H1 (cell line): ENCODE measurements around the gene BNC1. TPM values are rescaled to one million over a fixed set of nuclear protein-coding genes. Genes with fewer than 3 reads are reported as not detected.

Experiments used
- CTCF ChIA-PET: fragments of 300-600 bp; sonication (Branson Sonifier 250); formaldehyde crosslinking; loops from one replicate; lab custom pipeline; 2021; ENCODE audit not compliant: partially characterized antibody; lab: Charles Lee
- POLR2A ChIA-PET: fragments of 300-600 bp; sonication (Branson Sonifier 250); formaldehyde crosslinking; loops from one replicate; lab custom pipeline; 2021; ENCODE audit warnings: inconsistent platforms; ENCODE audit not compliant: partially characterized antibody; lab: Charles Lee
- DNase-seq, 2 experiments: peaks; one replicate each; pipeline versions ENCODE4 v3.0.0 to v3.0.0-alpha.2; 2010 to 2022; ENCODE audit warnings: low spot score in 2 of 2, low read depth in 1 of 2, mixed read lengths in 1 of 2
- FAIRE-seq: peaks from 2 replicates; lab custom pipeline; 2011; peaks lifted over from hg19 to GRCh38; lab: Jason Lieb, UNC
- H2AFZ ChIP-seq: 2 replicates; pipeline ENCODE4 v1.8.1; 2012; ENCODE audit warnings: low read length, inconsistent platforms
- H2AK5ac ChIP-seq: 2 replicates; pipeline ENCODE4 v1.6.1; 2013; ENCODE audit warnings: low read depth, low read length
- H2BK120ac ChIP-seq: replicated peaks from 2 replicates; pipeline ENCODE3; 2013; ENCODE audit warnings: low read depth, low read length, inconsistent platforms
- H2BK12ac ChIP-seq: 2 replicates; pipeline ENCODE4 v1.6.1; 2013; ENCODE audit warnings: low read depth, low read length
- H2BK15ac ChIP-seq: 2 replicates; pipeline ENCODE4 v1.6.1; 2013; ENCODE audit warnings: low read length
- H2BK20ac ChIP-seq: 2 replicates; pipeline ENCODE4 v1.6.1; 2013; ENCODE audit warnings: low read length
- H2BK5ac ChIP-seq: 2 replicates; pipeline ENCODE4 v1.6.1; 2013; ENCODE audit warnings: low read depth, low read length
- H3K14ac ChIP-seq: 2 replicates; pipeline ENCODE4 v1.6.1; 2013; ENCODE audit warnings: inconsistent platforms; ENCODE audit not compliant: insufficient read length
- H3K18ac ChIP-seq: 2 replicates; pipeline ENCODE4 v1.6.1; 2013; ENCODE audit warnings: low read length; ENCODE audit errors: extremely low read depth
- H3K23ac ChIP-seq: 2 replicates; pipeline ENCODE4 v1.6.1; 2013; ENCODE audit warnings: inconsistent platforms; ENCODE audit not compliant: insufficient read length
- H3K23me2 ChIP-seq: 2 replicates; pipeline ENCODE4 v1.6.1; 2013; ENCODE audit warnings: low read depth, low read length
- H3K27ac ChIP-seq: 2 replicates; pipeline ENCODE4 v1.6.1; 2011; ENCODE audit warnings: low read depth, low read length, inconsistent platforms
- H3K27me3 ChIP-seq, 4 experiments: replicated peaks in 1 of 4; 1 replicate in 1 of 4; 2 replicates in 3 of 4; pipeline versions ENCODE4 v1.6.1 to v1.8.1; 2011 to 2013; ENCODE audit warnings: low read length in 3 of 4, mild to moderate bottlenecking in 3 of 4, inconsistent platforms in 2 of 4, mixed read lengths in 2 of 4, moderate library complexity in 1 of 4; ENCODE audit not compliant: control insufficient read depth in 3 of 4, insufficient read depth in 3 of 4; ENCODE audit errors: extremely low read depth in 1 of 4
- H3K36me3 ChIP-seq, 4 experiments: 2 replicates each; pipeline versions ENCODE4 v1.6.1 to v1.8.1; 2011 to 2013; ENCODE audit warnings: mild to moderate bottlenecking in 4 of 4, low read length in 3 of 4, moderate library complexity in 2 of 4, control low read depth in 1 of 4, inconsistent platforms in 1 of 4; ENCODE audit not compliant: insufficient read depth in 4 of 4, control insufficient read depth in 2 of 4
- H3K4ac ChIP-seq: replicated peaks from 2 replicates; pipeline ENCODE3; 2013; ENCODE audit warnings: low read length, low read depth, mixed read lengths, inconsistent platforms; ENCODE audit not compliant: insufficient read length
- H3K4me1 ChIP-seq, 4 experiments: replicated peaks in 1 of 4; 1 replicate in 1 of 4; 2 replicates in 3 of 4; pipeline versions ENCODE4 v1.6.1 to v1.8.1; 2011 to 2013; ENCODE audit warnings: low read length in 3 of 4, inconsistent platforms in 2 of 4, mixed read lengths in 1 of 4; ENCODE audit not compliant: insufficient read depth in 4 of 4, control insufficient read depth in 3 of 4
- H3K4me2 ChIP-seq, 2 experiments: 2 replicates each; pipeline versions ENCODE4 v1.6.1 to v1.8.1; 2011 to 2013; ENCODE audit warnings: low read depth in 2 of 2, low read length in 2 of 2, control low read depth in 1 of 2, inconsistent platforms in 1 of 2, mild to moderate bottlenecking in 1 of 2; ENCODE audit not compliant: insufficient read depth in 1 of 2
- H3K4me3 ChIP-seq, 4 experiments: fragments of 200-600, 300-600 bp in 1 of 4; sonication (generic), shearing (Covaris generic), sonication (Bioruptor Twin) in 1 of 4; 2 replicates each; pipeline versions ENCODE4 v1.5.1 to v1.8.1; 2011 to 2016; ENCODE audit warnings: low read length in 4 of 4, low read depth in 3 of 4, control low read depth in 2 of 4, inconsistent platforms in 2 of 4, mild to moderate bottlenecking in 2 of 4, mixed read lengths in 1 of 4, moderate library complexity in 1 of 4; ENCODE audit not compliant: insufficient read depth in 2 of 4; ENCODE audit errors: extremely low read depth in 1 of 4
- H3K56ac ChIP-seq: replicated peaks from 2 replicates; pipeline ENCODE3; 2013; ENCODE audit warnings: low read depth, mild to moderate bottlenecking, mixed read lengths, low read length, inconsistent platforms; ENCODE audit not compliant: insufficient read length
- H3K79me1 ChIP-seq: 2 replicates; pipeline ENCODE4 v1.6.1; 2013; ENCODE audit warnings: low read depth, low read length, control low read depth
- H3K79me2 ChIP-seq, 2 experiments: 2 replicates each; pipeline versions ENCODE4 v1.6.1 to v1.8.1; 2012 to 2013; ENCODE audit warnings: low read length in 2 of 2, mild to moderate bottlenecking in 2 of 2, inconsistent platforms in 1 of 2; ENCODE audit not compliant: insufficient read depth in 2 of 2, control insufficient read depth in 1 of 2
- H3K9ac ChIP-seq, 4 experiments: replicated peaks in 1 of 4; 1 replicate in 1 of 4; 2 replicates in 3 of 4; pipeline versions ENCODE4 v1.6.1 to v1.8.1; 2011 to 2013; ENCODE audit warnings: low read depth in 3 of 4, low read length in 3 of 4, control low read depth in 2 of 4, mild to moderate bottlenecking in 2 of 4, moderate library complexity in 2 of 4, inconsistent platforms in 1 of 4; ENCODE audit errors: extremely low read depth in 1 of 4
- H3K9me3 ChIP-seq, 2 experiments: 2 replicates each; pipeline versions ENCODE4 v1.6.1 to v1.8.1; 2012 to 2013; ENCODE audit warnings: mild to moderate bottlenecking in 2 of 2, moderate library complexity in 2 of 2, control low read depth in 1 of 2, inconsistent platforms in 1 of 2, low read depth in 1 of 2, low read length in 1 of 2, mixed read lengths in 1 of 2; ENCODE audit not compliant: insufficient read depth in 2 of 2
- H4K20me1 ChIP-seq, 2 experiments: replicated peaks in 1 of 2; 2 replicates each; pipeline versions ENCODE3 to v1.8.1; 2011 to 2013; ENCODE audit warnings: inconsistent platforms in 2 of 2, low read length in 2 of 2, mild to moderate bottlenecking in 1 of 2; ENCODE audit not compliant: insufficient read depth in 2 of 2, control insufficient read depth in 1 of 2
- H4K5ac ChIP-seq: 2 replicates; pipeline ENCODE4 v1.6.1; 2013; ENCODE audit warnings: low read length, low read depth, mixed read lengths, inconsistent platforms; ENCODE audit not compliant: insufficient read length
- H4K8ac ChIP-seq: 2 replicates; pipeline ENCODE4 v1.8.0; 2013; ENCODE audit warnings: mild to moderate bottlenecking, moderate library complexity, low read length, inconsistent platforms; ENCODE audit not compliant: insufficient read depth; ENCODE audit errors: extremely low read depth
- H4K91ac ChIP-seq: replicated peaks from 2 replicates; pipeline ENCODE3; 2013; ENCODE audit warnings: low read length, mixed read lengths, inconsistent platforms; ENCODE audit not compliant: insufficient read length
- FOSL1 ChIP-seq: IDR thresholded peaks from 2 replicates; pipeline ENCODE4 v1.6.1; 2011; ENCODE audit warnings: mild to moderate bottlenecking, low read depth, low read length, moderate library complexity; ENCODE audit not compliant: insufficient read depth
- KDM1A ChIP-seq: fragments of 200-600, 300-600 bp; sonication (generic); IDR thresholded peaks from 2 replicates; pipeline ENCODE4 v1.7.1; 2016; ENCODE audit warnings: mild to moderate bottlenecking, low read length, borderline replicate concordance
- PHF8 ChIP-seq: fragments of 200-600 bp; sonication (generic); conservative IDR thresholded peaks from 2 replicates; pipeline ENCODE4 v1.7.1; 2012; ENCODE audit warnings: low read depth, mild to moderate bottlenecking, inconsistent platforms, low read length, moderate library complexity
- RAD21 ChIP-seq, 2 experiments: IDR thresholded peaks in 1 of 2; conservative IDR thresholded peaks in 1 of 2; 2 replicates each; pipeline ENCODE4 v1.6.1; 2011; ENCODE audit warnings: low read depth in 2 of 2, low read length in 2 of 2, improper control_type of control experiment in 1 of 2, inconsistent platforms in 1 of 2, mild to moderate bottlenecking in 1 of 2, moderate library complexity in 1 of 2
- RNF2 ChIP-seq: fragments of 200-900, 300-1000 bp; sonication (generic); IDR thresholded peaks from 2 replicates; pipeline ENCODE4 v1.7.1; 2016; ENCODE audit warnings: borderline replicate concordance, low read depth, mild to moderate bottlenecking, antibody characterized with exemption, low read length; ENCODE audit not compliant: poor library complexity, severe bottlenecking; ENCODE audit errors: missing control alignments
- SAP30 ChIP-seq: fragments of 300-600 bp; sonication (generic); IDR thresholded peaks from 2 replicates; pipeline ENCODE4 v1.7.1; 2012; ENCODE audit warnings: low read length, moderate library complexity, mild to moderate bottlenecking, inconsistent platforms; ENCODE audit not compliant: insufficient read depth, insufficient replicate concordance
- TAF1 ChIP-seq: IDR thresholded peaks from 2 replicates; pipeline ENCODE4 v1.6.1; 2011; ENCODE audit warnings: mild to moderate bottlenecking, low read depth, low read length
- YY1 ChIP-seq: IDR thresholded peaks from 2 replicates; pipeline ENCODE4 v1.6.1; 2011; ENCODE audit warnings: low read depth, mild to moderate bottlenecking, low read length
- polyA plus RNA-seq, 7 experiments: library from polyadenylated mRNA; depleted of rRNA in 3 of 7; stranded (reverse) in 5 of 7; unstranded in 2 of 7; fragments of >200 nt in 5 of 7; fragments of 200-250 nt in 2 of 7; gene quantifications; 1 replicate in 5 of 7; 2 replicates in 1 of 7; 4 replicates in 1 of 7; pipeline versions ENCODE4 v1.2.1 to v1.2.3, GENCODE V29; 2011 to 2013; ENCODE audit warnings: missing spikeins in 2 of 7, mixed read lengths in 2 of 7
- total RNA-seq: library from RNA; stranded (reverse); fragmentation: NEBNext Ultra II Directional; extraction: Animal tissue kit (Norgen Biotek cat#: 25700); gene quantifications from 2 replicates; pipeline ENCODE4 v1.2.1, GENCODE V29; 2021

BNC1 gene
- total and polyA plus RNA-seq, 2 of the 8 experiments (the other 6 are each of a cell fraction or from before 2014, with no cell fraction given) = 0.99 to 2.1 TPM

DNA sequence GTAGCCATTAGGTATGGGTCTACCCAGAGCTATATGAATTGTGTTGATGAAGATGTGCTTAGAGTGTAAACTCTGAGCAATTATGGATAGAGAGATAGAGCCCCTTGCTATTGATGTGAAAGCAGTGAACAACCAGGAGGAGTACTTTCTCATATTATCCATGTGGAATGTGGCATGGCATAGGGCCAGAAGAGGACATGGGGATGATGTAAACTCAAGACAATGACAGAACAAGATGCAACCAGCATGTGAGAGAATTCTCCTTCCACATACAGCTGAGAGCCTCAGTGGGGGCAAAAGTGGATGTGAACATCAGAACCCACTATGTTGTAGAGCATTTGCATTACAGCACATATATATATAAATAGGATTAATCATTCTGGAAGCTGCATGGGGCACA, 36.4 kb upstream of the BNC1 start:
- DNase-seq (no peak), FAIRE-seq (no peak)
- Histone ChIP-seq H3K36me3 (no peaks in the 10 kb centered on the region), H3K56ac (no peak overlapping the region), H3K18ac (no peak overlapping the region), H2BK12ac (no peak overlapping the region), H2BK120ac (no peak overlapping the region), H3K9ac (no peak overlapping the region), H3K27me3 (no peaks in the 10 kb centered on the region), H2BK15ac (no peak overlapping the region), H2BK20ac (no peak overlapping the region), H2AFZ (no peak overlapping the region), H3K79me2 (no peaks in the 10 kb centered on the region), H2AK5ac (no peak overlapping the region), H3K9me3 (no peaks in the 10 kb centered on the region), H3K79me1 (no peaks in the 10 kb centered on the region), H3K27ac (no peak overlapping the region), H3K23me2 (no peaks in the 10 kb centered on the region), H4K5ac (no peak overlapping the region), H2BK5ac (no peak overlapping the region), H3K4me1 (peaks cover 0 to 2% (median 0%) of the 10 kb centered on the region in 4 experiments; a peak in 1 of 7 replicates), H4K8ac (no peak overlapping the region), H4K91ac (no peak overlapping the region), H4K20me1 (no peaks in the 10 kb centered on the region), H3K4me3 (no peak overlapping the region), H3K14ac (no peak overlapping the region), H3K4me2 (no peak overlapping the region), H3K23ac (no peak overlapping the region), H3K4ac (no peak overlapping the region)
- TF ChIP-seq SAP30 (no peak), TAF1 (no peak), RNF2 (no peak), KDM1A (no peak), YY1 (no peak), RAD21 (IDR thresholded peaks at IDR 0.05 in 1 of 2, conservative IDR thresholded peaks at IDR 0.05 in 1 of 2; ENCODE audit: low read depth in 2 of 2, low read length in 2 of 2) (no peak), FOSL1 (no peak), PHF8 (no peak)
- CTCF ChIA-PET = interaction anchor here (1.2 kb wide), 1 partner anchor 12 kb away, joined by 3 read pairs; no protein-coding TSS in a partner anchor
- POLR2A ChIA-PET = no interaction called here
